ENCODE measurements around the gene MYO3A.

Gene MYO3A

GRCh38 chr10:26216585-26217395, 282.8 kb downstream of the MYO3A start, which contains the start of gene GAD2:
GAD2 (plus strand) TSS chr10:26216774; CDS start chr10:26216810, 36 bp downstream.
- Histone ChIP-seq H3K9me3 (ENCODE audit: control insufficient read depth in 2 of 2, low read length in 2 of 2) (peaks cover 0 to 4% of the 10 kb centered on the region in 2 donors), H3K27ac (ENCODE audit: low read depth in 2 of 2, low read length in 2 of 2) (no peak within 1 kb of the TSS), H3K36me3 (ENCODE audit: control insufficient read depth in 2 of 2, insufficient read depth in 2 of 2, low read length in 2 of 2) (no peaks in the 10 kb centered on the region), H3K9ac (ENCODE audit: low read depth in 1 of 2, low read length in 2 of 2) (no peak within 1 kb of the TSS), H3K4me1 (ENCODE audit: control insufficient read depth in 2 of 2, insufficient read depth in 2 of 2, low read length in 2 of 2) (peaks cover 0 to 2% of the 10 kb centered on the region in 2 donors), H3K4me3 (ENCODE audit: low read length in 2 of 2) (no peak within 1 kb of the TSS), H3K27me3 (ENCODE audit: control insufficient read depth in 2 of 2, insufficient read depth in 2 of 2, low read length in 2 of 2) (peaks cover 13 to 44% of the 10 kb centered on the region in 2 donors)

DNA sequence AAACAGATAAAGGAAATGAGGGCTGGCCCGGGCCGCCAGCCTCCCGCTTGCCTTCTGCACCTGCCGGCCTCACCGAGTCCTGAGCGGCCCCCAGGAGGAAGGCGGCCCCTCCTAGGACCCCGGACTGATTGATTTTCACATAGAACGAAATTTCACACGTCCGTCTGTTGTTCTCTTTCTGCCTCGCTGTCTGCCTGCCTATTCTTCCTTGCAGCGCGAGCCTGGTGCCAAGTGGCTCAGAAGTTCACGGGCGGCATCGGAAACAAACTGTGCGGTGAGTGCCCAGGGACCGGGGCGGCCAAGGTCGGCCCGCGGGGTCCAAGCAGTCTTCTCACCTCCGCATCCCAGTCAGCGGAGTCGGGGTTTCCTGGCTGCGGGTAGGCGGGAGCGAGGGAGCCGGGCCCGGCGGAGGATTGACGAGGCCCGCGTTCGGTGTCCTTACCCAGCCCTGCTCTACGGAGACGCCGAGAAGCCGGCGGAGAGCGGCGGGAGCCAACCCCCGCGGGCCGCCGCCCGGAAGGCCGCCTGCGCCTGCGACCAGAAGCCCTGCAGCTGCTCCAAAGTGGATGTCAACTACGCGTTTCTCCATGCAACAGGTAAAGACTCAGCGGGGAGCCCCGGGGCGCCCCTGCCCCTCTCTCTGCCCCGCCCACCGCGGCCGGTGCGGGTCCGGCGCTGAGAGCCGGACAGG, 283.5 kb downstream of the MYO3A start:
- no peak overlapping the region for H3K9ac ChIP-seq (ENCODE audit: low read depth in 1 of 2, low read length in 2 of 2)
- H3K36me3 ChIP-seq (ENCODE audit: control insufficient read depth in 2 of 2, insufficient read depth in 2 of 2, low read length in 2 of 2): no peaks in the 10 kb centered on the region
- no peak overlapping the region for H3K27ac ChIP-seq (ENCODE audit: low read depth in 2 of 2, low read length in 2 of 2)
- peaks cover 0 to 4% of the 10 kb centered on the region in 2 donors for H3K9me3 ChIP-seq (ENCODE audit: control insufficient read depth in 2 of 2, low read length in 2 of 2)
- H3K4me3 ChIP-seq (ENCODE audit: low read length in 2 of 2): no peak overlapping the region
- H3K27me3 ChIP-seq (ENCODE audit: control insufficient read depth in 2 of 2, insufficient read depth in 2 of 2, low read length in 2 of 2): peaks cover 13 to 48% of the 10 kb centered on the region in 2 donors
- peaks cover 0 to 2% of the 10 kb centered on the region in 2 donors for H3K4me1 ChIP-seq (ENCODE audit: control insufficient read depth in 2 of 2, insufficient read depth in 2 of 2, low read length in 2 of 2)

DNA sequence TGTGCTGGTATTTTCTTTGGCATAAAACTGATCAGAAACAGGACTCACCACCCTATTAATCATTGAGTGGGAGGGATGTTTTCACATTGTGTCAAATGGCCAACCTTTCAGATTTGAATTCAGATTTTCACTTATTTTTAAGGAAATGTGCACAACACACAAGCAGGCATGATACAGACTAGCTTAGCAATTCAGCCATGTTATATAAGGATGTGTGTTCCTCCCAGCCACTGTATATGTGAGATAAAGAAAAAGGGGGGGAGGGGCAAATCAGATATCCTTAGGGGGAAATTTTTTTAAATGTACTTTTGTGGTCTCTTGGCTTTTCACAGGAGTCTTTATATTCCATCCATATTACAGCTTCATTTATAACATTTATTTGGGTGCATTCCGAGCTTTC, 285.6 kb downstream of the MYO3A start:
- H3K27ac ChIP-seq (ENCODE audit: low read depth in 2 of 2, low read length in 2 of 2): no peak overlapping the region
- peaks cover 0 to 2% of the 10 kb centered on the region in 2 donors for H3K4me1 ChIP-seq (ENCODE audit: control insufficient read depth in 2 of 2, insufficient read depth in 2 of 2, low read length in 2 of 2)
- H3K9me3 ChIP-seq (ENCODE audit: control insufficient read depth in 2 of 2, low read length in 2 of 2): peaks cover 0 to 4% of the 10 kb centered on the region in 2 donors
- peaks cover 6 to 36% of the 10 kb centered on the region in 2 donors for H3K27me3 ChIP-seq (ENCODE audit: control insufficient read depth in 2 of 2, insufficient read depth in 2 of 2, low read length in 2 of 2)
- H3K36me3 ChIP-seq (ENCODE audit: control insufficient read depth in 2 of 2, insufficient read depth in 2 of 2, low read length in 2 of 2): no peaks in the 10 kb centered on the region
- H3K9ac ChIP-seq (ENCODE audit: low read depth in 1 of 2, low read length in 2 of 2): no peak overlapping the region
- H3K4me3 ChIP-seq (ENCODE audit: low read length in 2 of 2): no peak overlapping the region

DNA sequence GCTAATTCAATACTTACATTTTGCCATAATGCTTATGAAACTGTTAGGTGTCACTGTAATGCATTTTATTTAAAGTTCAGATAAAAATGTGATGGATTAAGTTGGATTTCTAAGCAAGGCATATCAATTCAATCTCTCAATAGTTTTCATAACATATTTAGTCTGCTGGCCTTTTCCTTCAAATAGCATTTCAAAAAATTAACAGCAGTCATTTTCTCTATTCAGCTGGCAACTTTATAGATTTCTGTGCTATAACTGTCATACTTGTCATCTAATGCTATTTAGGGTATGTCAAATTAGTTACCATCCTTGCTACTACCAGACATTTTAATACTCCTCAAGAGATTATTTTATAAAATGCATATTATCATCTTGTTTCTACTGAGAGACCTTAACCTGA, 286.9 kb downstream of the MYO3A start:
- Histone ChIP-seq H3K27me3 (ENCODE audit: control insufficient read depth in 2 of 2, insufficient read depth in 2 of 2, low read length in 2 of 2) (peaks cover 4 to 34% of the 10 kb centered on the region in 2 donors), H3K9me3 (ENCODE audit: control insufficient read depth in 2 of 2, low read length in 2 of 2) (peaks cover 0 to 4% of the 10 kb centered on the region in 2 donors), H3K9ac (ENCODE audit: low read depth in 1 of 2, low read length in 2 of 2) (no peak overlapping the region), H3K36me3 (ENCODE audit: control insufficient read depth in 2 of 2, insufficient read depth in 2 of 2, low read length in 2 of 2) (no peaks in the 10 kb centered on the region), H3K27ac (ENCODE audit: low read depth in 2 of 2, low read length in 2 of 2) (no peak overlapping the region), H3K4me3 (ENCODE audit: low read length in 2 of 2) (no peak overlapping the region), H3K4me1 (ENCODE audit: control insufficient read depth in 2 of 2, insufficient read depth in 2 of 2, low read length in 2 of 2) (peaks cover 0 to 2% of the 10 kb centered on the region in 2 donors)

- H3K4me3 ChIP-seq (ENCODE audit: low read length in 2 of 2): no peak overlapping the region
- H3K4me1 ChIP-seq (ENCODE audit: control insufficient read depth in 2 of 2, insufficient read depth in 2 of 2, low read length in 2 of 2): peaks cover 0 to 2% of the 10 kb centered on the region in 2 donors
- H3K27ac ChIP-seq (ENCODE audit: low read depth in 2 of 2, low read length in 2 of 2): no peak overlapping the region
- H3K27me3 ChIP-seq (ENCODE audit: control insufficient read depth in 2 of 2, insufficient read depth in 2 of 2, low read length in 2 of 2): peaks cover 0 to 34% of the 10 kb centered on the region in 2 donors
- H3K36me3 ChIP-seq (ENCODE audit: control insufficient read depth in 2 of 2, insufficient read depth in 2 of 2, low read length in 2 of 2): no peaks in the 10 kb centered on the region
- H3K9me3 ChIP-seq (ENCODE audit: control insufficient read depth in 2 of 2, low read length in 2 of 2): peaks cover 0 to 4% of the 10 kb centered on the region in 2 donors
- H3K9ac ChIP-seq (ENCODE audit: low read depth in 1 of 2, low read length in 2 of 2): no peak overlapping the region
These were observed 287.5 kb downstream of the MYO3A start for GRCh38 chr10:26221541-26221940.

DNA sequence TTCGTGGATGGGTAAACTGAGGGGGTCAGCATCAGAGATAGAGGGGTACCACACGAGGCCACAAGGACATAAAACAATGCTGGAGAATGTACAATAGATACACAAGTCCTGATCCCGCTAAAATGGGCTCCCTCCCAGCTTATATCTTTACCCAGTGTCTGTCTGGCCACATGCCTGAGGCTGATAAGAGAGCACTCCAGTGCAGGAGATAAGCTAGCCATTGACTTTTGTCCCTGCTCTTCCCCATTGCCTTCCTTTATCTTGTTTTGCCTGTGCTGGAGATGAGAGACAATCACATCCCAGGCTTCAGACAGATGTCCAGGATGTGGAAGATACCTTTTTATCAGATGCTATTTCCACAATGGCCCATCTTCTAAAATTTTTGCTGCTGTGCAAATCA, 288.5 kb downstream of the MYO3A start:
- H3K4me1 ChIP-seq (ENCODE audit: control insufficient read depth in 2 of 2, insufficient read depth in 2 of 2, low read length in 2 of 2): no peaks in the 10 kb centered on the region
- no peak overlapping the region for H3K9ac ChIP-seq (ENCODE audit: low read depth in 1 of 2, low read length in 2 of 2)
- H3K27ac ChIP-seq (ENCODE audit: low read depth in 2 of 2, low read length in 2 of 2): no peak overlapping the region
- H3K36me3 ChIP-seq (ENCODE audit: control insufficient read depth in 2 of 2, insufficient read depth in 2 of 2, low read length in 2 of 2): no peaks in the 10 kb centered on the region
- peaks cover 0 to 26% of the 10 kb centered on the region in 2 donors for H3K27me3 ChIP-seq (ENCODE audit: control insufficient read depth in 2 of 2, insufficient read depth in 2 of 2, low read length in 2 of 2)
- peaks cover 0 to 4% of the 10 kb centered on the region in 2 donors for H3K9me3 ChIP-seq (ENCODE audit: control insufficient read depth in 2 of 2, low read length in 2 of 2)
- H3K4me3 ChIP-seq (ENCODE audit: low read length in 2 of 2): no peak overlapping the region

- no peak overlapping the region for H3K4me3 ChIP-seq (ENCODE audit: low read length in 2 of 2)
- H3K27ac ChIP-seq (ENCODE audit: low read depth in 2 of 2, low read length in 2 of 2): no peak overlapping the region
- H3K36me3 ChIP-seq (ENCODE audit: control insufficient read depth in 2 of 2, insufficient read depth in 2 of 2, low read length in 2 of 2): no peaks in the 10 kb centered on the region
- H3K9me3 ChIP-seq (ENCODE audit: control insufficient read depth in 2 of 2, low read length in 2 of 2): peaks cover 0 to 4% of the 10 kb centered on the region in 2 donors
- H3K4me1 ChIP-seq (ENCODE audit: control insufficient read depth in 2 of 2, insufficient read depth in 2 of 2, low read length in 2 of 2): no peaks in the 10 kb centered on the region
- no peak overlapping the region for H3K9ac ChIP-seq (ENCODE audit: low read depth in 1 of 2, low read length in 2 of 2)
- peaks cover 0 to 13% of the 10 kb centered on the region in 2 donors for H3K27me3 ChIP-seq (ENCODE audit: control insufficient read depth in 2 of 2, insufficient read depth in 2 of 2, low read length in 2 of 2)
These were observed 291.3 kb downstream of the MYO3A start for GRCh38 chr10:26225322-26225721.

GRCh38 chr10:26227786-26228185, 293.8 kb downstream of the MYO3A start:
- no peak overlapping the region for H3K4me3 ChIP-seq (ENCODE audit: low read length in 2 of 2)
- no peaks in the 10 kb centered on the region for H3K4me1 ChIP-seq (ENCODE audit: control insufficient read depth in 2 of 2, insufficient read depth in 2 of 2, low read length in 2 of 2)
- H3K27ac ChIP-seq (ENCODE audit: low read depth in 2 of 2, low read length in 2 of 2): no peak overlapping the region
- no peaks in the 10 kb centered on the region for H3K27me3 ChIP-seq (ENCODE audit: control insufficient read depth in 2 of 2, insufficient read depth in 2 of 2, low read length in 2 of 2)
- no peak overlapping the region for H3K9ac ChIP-seq (ENCODE audit: low read depth in 1 of 2, low read length in 2 of 2)
- H3K36me3 ChIP-seq (ENCODE audit: control insufficient read depth in 2 of 2, insufficient read depth in 2 of 2, low read length in 2 of 2): no peaks in the 10 kb centered on the region
- no peaks in the 10 kb centered on the region for H3K9me3 ChIP-seq (ENCODE audit: control insufficient read depth in 2 of 2, low read length in 2 of 2)

GRCh38 chr10:26232174-26232573, 298.1 kb downstream of the MYO3A start:
- Histone ChIP-seq H3K9ac (ENCODE audit: low read depth in 1 of 2, low read length in 2 of 2) (no peak overlapping the region), H3K27ac (ENCODE audit: low read depth in 2 of 2, low read length in 2 of 2) (no peak overlapping the region), H3K27me3 (ENCODE audit: control insufficient read depth in 2 of 2, insufficient read depth in 2 of 2, low read length in 2 of 2) (no peaks in the 10 kb centered on the region), H3K4me3 (ENCODE audit: low read length in 2 of 2) (no peak overlapping the region), H3K4me1 (ENCODE audit: control insufficient read depth in 2 of 2, insufficient read depth in 2 of 2, low read length in 2 of 2) (no peaks in the 10 kb centered on the region), H3K9me3 (ENCODE audit: control insufficient read depth in 2 of 2, low read length in 2 of 2) (no peaks in the 10 kb centered on the region), H3K36me3 (ENCODE audit: control insufficient read depth in 2 of 2, insufficient read depth in 2 of 2, low read length in 2 of 2) (no peaks in the 10 kb centered on the region)

DNA sequence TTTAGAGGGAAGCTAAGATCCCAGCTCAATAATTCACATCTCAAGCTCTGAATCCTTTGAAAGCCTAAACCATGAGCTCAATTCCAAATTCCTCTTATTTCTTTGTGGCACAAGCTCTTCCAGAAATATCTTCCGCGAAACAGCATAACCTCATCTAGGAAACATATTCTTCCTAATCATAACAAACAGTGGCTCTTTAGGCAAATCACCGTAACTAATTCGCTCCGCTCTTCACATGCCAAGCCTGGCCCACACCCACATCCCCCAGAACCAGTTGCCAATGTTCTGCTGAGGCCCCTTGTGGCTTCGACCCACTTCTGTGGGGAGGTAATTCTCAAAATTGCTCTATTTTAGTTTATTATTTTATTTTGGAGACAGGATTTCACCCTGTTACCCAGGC, 301.7 kb downstream of the MYO3A start:
- no peaks in the 10 kb centered on the region for H3K27me3 ChIP-seq (ENCODE audit: control insufficient read depth in 2 of 2, insufficient read depth in 2 of 2, low read length in 2 of 2)
- H3K9ac ChIP-seq (ENCODE audit: low read depth in 1 of 2, low read length in 2 of 2): no peak overlapping the region
- no peaks in the 10 kb centered on the region for H3K36me3 ChIP-seq (ENCODE audit: control insufficient read depth in 2 of 2, insufficient read depth in 2 of 2, low read length in 2 of 2)
- no peak overlapping the region for H3K27ac ChIP-seq (ENCODE audit: low read depth in 2 of 2, low read length in 2 of 2)
- no peaks in the 10 kb centered on the region for H3K9me3 ChIP-seq (ENCODE audit: control insufficient read depth in 2 of 2, low read length in 2 of 2)
- no peak overlapping the region for H3K4me3 ChIP-seq (ENCODE audit: low read length in 2 of 2)
- H3K4me1 ChIP-seq (ENCODE audit: control insufficient read depth in 2 of 2, insufficient read depth in 2 of 2, low read length in 2 of 2): no peaks in the 10 kb centered on the region
